SHP77 (cell line): ENCODE measurements around the gene CCDC200.
"Not testable (repeated sequence)": the region's sequence is repeated elsewhere in the genome, so short reads cannot be mapped to it uniquely, and the experiment has no call there.

Experiments
- DNase-seq, 2 experiments: peaks; one replicate each; lab custom pipeline; 2025; lab: John Stamatoyannopoulos, UW

The CCDC200 gene

GRCh38 chr17:43228020-43228782 is at the start of gene CCDC200:
Gene CCDC200 (minus strand): TSS chr17:43228623. CDS start chr17:43228554, 69 bp downstream.
- DNase-seq, result not testable (repeated sequence)

DNA sequence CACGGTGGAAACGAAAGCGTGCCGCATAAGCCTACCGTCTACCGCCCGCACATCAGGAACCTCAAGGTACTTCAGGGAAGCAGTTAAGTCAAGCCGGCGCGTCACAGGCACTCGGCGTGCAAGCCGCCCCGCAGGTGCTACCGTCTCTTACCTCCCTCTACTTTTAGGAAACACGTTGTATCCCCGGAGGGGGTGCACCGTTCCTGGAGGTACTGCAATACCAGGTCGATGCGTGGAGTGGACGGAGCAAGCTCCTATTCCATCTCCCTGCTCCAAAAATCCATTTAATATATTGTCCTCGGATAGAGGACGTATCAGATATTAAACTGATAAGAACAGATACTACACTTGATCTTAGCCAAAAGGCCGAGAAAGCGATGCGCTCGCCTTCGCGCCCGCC is 44.5 kb upstream of the CCDC200 start:
- not testable (repeated sequence) for DNase-seq

GRCh38 chr17:43272483-43272882 is 44.1 kb upstream of the CCDC200 start:
- not testable (repeated sequence) for DNase-seq

- not testable (repeated sequence) for DNase-seq
Measured at GRCh38 chr17:43270552-43271504, 42.4 kb upstream of the CCDC200 start.

DNA sequence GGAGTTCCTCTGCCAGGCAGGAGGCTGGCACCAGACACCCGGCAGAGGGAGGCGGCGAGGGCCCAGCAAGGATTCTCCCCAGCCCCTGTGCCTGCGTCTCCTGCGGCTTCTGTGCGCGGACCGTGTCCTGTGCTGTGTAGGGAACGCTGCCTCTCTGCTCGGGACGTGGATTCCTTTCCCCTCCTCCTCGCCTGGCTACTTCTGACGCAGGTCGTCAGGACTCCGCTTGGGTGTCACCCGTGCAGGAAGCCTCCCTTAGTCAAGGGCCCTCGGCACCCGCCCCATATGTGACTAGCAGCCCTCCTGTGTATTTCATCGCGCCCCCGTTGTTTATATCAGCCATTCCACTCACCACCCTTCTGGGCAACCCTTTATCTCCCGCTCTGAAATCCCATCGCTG is 18.0 kb upstream of the CCDC200 start:
- DNase-seq, result not testable (repeated sequence)

DNA sequence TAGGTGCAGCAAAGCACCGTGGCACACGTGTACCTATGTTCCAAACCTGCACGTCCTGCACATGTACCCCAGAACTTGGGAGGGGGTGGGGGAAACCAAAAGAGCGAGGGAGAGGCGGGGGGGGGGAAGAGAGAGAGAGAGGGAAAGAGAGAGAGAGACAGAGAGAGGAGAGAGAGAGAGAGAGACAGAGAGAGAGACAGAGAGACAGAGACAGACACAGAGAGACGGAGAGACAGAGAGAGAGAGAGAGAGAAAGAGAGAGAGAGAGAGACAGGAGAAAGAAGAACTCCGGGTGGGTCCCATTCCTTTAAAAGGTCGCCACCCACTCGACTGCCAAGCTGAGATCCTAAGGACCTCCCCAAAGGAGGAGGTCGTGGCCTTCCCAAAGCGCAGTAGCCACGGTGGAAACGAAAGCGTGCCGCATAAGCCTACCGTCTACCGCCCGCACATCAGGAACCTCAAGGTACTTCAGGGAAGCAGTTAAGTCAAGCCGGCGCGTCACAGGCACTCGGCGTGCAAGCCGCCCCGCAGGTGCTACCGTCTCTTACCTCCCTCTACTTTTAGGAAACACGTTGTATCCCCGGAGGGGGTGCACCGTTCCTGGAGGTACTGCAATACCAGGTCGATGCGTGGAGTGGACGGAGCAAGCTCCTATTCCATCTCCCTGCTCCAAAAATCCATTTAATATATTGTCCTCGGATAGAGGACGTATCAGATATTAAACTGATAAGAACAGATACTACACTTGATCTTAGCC is 12.4 kb upstream of the CCDC200 start:
- not testable (repeated sequence) for DNase-seq

DNA sequence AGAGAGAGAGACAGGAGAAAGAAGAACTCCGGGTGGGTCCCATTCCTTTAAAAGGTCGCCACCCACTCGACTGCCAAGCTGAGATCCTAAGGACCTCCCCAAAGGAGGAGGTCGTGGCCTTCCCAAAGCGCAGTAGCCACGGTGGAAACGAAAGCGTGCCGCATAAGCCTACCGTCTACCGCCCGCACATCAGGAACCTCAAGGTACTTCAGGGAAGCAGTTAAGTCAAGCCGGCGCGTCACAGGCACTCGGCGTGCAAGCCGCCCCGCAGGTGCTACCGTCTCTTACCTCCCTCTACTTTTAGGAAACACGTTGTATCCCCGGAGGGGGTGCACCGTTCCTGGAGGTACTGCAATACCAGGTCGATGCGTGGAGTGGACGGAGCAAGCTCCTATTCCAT is 11.2 kb upstream of the CCDC200 start:
- DNase-seq, result not testable (repeated sequence)

- DNase-seq, result not testable (repeated sequence)
Measured at GRCh38 chr17:43233877-43234276, 5.5 kb upstream of the CCDC200 start, which contains the start of gene RNU2-1. Gene RNU2-1 (minus strand): TSS chr17:43233977.

DNA sequence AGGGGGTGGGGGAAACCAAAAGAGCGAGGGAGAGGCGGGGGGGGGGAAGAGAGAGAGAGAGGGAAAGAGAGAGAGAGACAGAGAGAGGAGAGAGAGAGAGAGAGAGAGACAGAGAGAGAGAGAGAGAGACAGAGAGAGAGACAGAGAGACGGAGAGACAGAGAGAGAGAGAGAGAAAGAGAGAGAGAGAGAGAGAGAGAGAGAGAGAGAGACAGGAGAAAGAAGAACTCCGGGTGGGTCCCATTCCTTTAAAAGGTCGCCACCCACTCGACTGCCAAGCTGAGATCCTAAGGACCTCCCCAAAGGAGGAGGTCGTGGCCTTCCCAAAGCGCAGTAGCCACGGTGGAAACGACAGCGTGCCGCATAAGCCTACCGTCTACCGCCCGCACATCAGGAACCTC is 4.8 kb upstream of the CCDC200 start:
- DNase-seq, result not testable (repeated sequence)

DNA sequence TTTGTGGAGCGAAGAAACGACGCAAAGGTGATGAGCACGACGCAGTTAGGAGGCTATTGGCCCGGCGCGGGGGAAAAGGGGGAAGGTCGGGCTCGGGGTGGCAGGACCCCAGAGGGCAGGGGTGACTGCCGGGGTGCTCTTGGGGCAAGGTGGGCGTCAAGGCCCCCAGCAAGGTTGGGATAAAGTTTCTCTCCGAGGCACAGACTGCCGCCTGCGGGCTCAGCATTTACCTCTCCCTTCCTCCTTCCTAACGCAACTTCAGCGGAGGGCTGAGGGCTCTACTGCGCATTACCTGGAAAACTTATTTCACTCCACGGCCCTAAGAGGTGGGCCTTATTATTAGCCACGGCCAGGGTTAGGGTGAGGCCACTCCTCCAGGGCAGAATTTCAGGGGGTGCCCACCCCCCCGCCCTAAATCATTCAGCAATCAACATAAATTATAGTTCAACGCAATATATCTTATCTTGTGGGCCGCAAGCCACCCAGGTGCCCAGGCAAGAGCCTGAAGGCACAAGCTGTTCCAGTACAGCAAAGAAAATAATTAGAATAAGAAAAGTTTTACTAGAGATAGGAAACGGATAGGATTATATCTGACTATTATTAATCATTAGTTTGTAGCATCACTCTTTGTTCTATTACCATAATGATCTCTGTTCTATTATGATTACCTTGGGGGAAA is 3.7 kb upstream of the CCDC200 start:
- DNase-seq, result not testable (repeated sequence)

GRCh38 chr17:43231205-43232020 is 3.0 kb upstream of the CCDC200 start:
- not testable (repeated sequence) for DNase-seq

- DNase-seq, result no peak
Measured at GRCh38 chr17:43226393-43226792, 2.0 kb downstream of the CCDC200 start.

DNA sequence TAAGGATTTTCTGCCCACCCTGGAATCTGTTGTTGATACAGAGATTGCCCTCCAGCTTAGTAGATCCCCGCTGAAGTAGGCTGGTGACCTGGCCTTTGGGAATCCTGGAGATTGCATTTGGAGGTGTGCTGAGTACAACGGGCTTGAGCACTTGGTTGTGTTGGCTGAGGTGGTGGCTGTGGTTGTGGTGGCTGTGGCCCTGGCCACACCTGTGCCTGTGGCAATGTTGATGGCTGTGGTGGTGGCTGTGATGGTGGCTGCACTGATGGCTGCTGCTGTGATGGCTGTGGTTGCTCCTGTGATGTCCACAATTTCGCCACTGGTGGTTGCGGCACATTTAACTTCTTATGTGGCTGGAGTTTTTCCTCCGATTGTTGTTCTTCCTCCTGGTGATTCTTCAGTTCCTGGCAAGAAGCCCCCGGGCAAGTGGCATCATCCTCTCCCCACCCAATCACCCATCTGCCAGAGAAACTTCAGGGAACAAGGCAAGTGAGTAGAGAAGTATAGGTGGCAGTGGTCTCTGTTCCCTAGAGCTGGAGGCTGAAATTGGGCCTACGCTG is 4.2 kb downstream of the CCDC200 start:
- no peak for DNase-seq

- DNase-seq, result no peak
Measured at GRCh38 chr17:43220511-43221125, 7.8 kb downstream of the CCDC200 start.

DNA sequence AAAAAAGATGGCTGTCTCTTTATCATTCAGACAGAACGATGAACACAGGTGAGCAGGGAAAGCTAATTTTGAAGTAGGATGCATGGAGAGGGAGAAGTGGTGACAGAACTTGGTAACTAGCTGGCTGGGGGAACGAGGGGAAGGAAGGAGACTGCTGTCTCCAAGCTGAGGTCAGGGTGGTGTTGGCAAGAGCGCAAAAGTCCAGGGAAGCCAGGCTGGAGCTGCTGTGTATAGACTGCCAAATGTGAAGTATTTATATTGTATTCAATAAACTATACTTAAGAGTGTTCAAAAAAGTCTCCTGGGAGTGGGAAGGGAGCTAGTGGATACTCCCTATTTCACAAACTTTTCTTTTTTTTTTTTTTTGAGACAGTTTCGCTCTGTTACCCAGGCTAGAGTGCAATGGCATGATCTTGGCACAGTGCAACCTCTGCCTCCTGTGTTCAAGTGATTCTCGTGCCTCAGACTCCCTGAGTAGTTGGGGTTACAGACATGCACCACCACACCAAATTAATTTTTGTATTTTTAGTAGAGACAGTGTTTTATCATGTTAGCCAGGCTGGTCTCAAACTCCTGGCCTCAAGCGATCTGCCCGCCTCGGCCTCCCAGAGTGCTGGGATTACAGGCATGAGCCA is 8.6 kb downstream of the CCDC200 start:
- no peak for DNase-seq

GRCh38 chr17:43219001-43219400 is 9.4 kb downstream of the CCDC200 start:
- no peak for DNase-seq

DNA sequence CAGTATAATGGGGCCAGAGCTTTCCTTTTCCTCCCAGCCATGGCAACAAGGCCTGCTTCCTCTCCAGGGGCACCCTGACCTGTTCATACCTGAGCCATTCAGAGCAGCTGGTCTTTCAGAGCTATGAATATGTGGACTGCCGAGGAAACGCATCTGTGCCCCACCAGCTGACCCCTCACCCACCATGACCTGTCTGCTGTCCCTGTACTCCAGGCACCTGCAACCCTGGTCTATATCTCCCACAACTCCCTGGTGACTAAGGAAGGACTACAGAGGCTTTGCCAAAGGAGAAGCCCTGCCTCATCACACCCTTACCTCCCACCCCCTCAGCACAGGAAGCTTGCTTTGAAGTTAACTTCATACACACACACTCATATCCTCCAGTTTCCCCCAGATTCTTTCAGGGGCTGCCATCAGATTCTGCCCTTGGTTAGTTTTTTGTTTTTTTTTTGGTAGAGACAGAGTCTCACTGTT is 10.8 kb downstream of the CCDC200 start:
- no peak for DNase-seq

- no peak for DNase-seq
Measured at GRCh38 chr17:43216762-43217613, 11.4 kb downstream of the CCDC200 start.
